HepG2 (cell line): ENCODE results near the gene MBTD1.

Source experiments
- ATF2 ChIP-seq: sonication (generic); formaldehyde crosslinking; IDR thresholded peaks from 2 replicates; pipeline ENCODE4 v1.4.0; 2020; ENCODE audit warnings: missing genetic modification reagents
- ATF4 ChIP-seq, 2 experiments: fragments of 450-650 bp in 1 of 2; sonication (generic) in 1 of 2; formaldehyde crosslinking; IDR thresholded peaks; 2 replicates each; pipeline versions ENCODE4 v1.5.0 to v1.8.0; 2020 to 2022; ENCODE audit warnings: mild to moderate bottlenecking in 1 of 2, missing genetic modification reagents in 1 of 2
- CTCF ChIP-seq: sonication (generic); formaldehyde crosslinking; IDR thresholded peaks from 2 replicates; pipeline ENCODE4 v1.5.0; 2020; ENCODE audit warnings: mild to moderate bottlenecking, missing genetic modification reagents, moderate library complexity
- FOXP1 ChIP-seq, 2 experiments: fragments of 450-650 bp in 1 of 2; IDR thresholded peaks; 2 replicates each; pipeline ENCODE4 v1.6.1; 2017 to 2018; ENCODE audit warnings: antibody characterized with exemption in 1 of 2
- JUN ChIP-seq: sonication (generic); formaldehyde crosslinking; IDR thresholded peaks from 2 replicates; pipeline ENCODE4 v1.4.0; 2020; ENCODE audit warnings: mild to moderate bottlenecking, missing genetic modification reagents
- NFYB ChIP-seq: sonication (generic); formaldehyde crosslinking; IDR thresholded peaks from 2 replicates; pipeline ENCODE4 v1.4.0; 2020; ENCODE audit warnings: missing genetic modification reagents
- NR2C2 ChIP-seq: sonication (generic); formaldehyde crosslinking; IDR thresholded peaks from 2 replicates; pipeline ENCODE4 v1.4.0; 2020; ENCODE audit warnings: missing genetic modification reagents, mild to moderate bottlenecking, moderate library complexity, borderline replicate concordance
- PBX3 ChIP-seq: sonication (generic); formaldehyde crosslinking; IDR thresholded peaks from 2 replicates; pipeline ENCODE4 v1.8.1; 2023; ENCODE audit warnings: missing genetic modification reagents, inconsistent platforms, borderline replicate concordance
- PRDM10 ChIP-seq: sonication (generic); formaldehyde crosslinking; IDR thresholded peaks from 2 replicates; pipeline ENCODE4 v1.4.0; 2020; ENCODE audit warnings: low read depth, missing genetic modification reagents
- REST ChIP-seq, 2 experiments: IDR thresholded peaks; 2 replicates each; pipeline ENCODE4 v1.6.1; 2011 to 2012; ENCODE audit warnings: low read length in 2 of 2, borderline replicate concordance in 1 of 2, low read depth in 1 of 2, mild to moderate bottlenecking in 1 of 2, moderate library complexity in 1 of 2
- TERF1 ChIP-seq: sonication (generic); formaldehyde crosslinking; IDR thresholded peaks from 2 replicates; pipeline ENCODE4 v1.8.0; 2022; ENCODE audit warnings: mild to moderate bottlenecking, missing genetic modification reagents, moderate library complexity
- ZBTB7A ChIP-seq: sonication (generic); formaldehyde crosslinking; IDR thresholded peaks from 2 replicates; pipeline ENCODE4 v1.8.0; 2022; ENCODE audit warnings: mild to moderate bottlenecking, missing genetic modification reagents
- ZMAT5 ChIP-seq: sonication (generic); formaldehyde crosslinking; IDR thresholded peaks from 2 replicates; pipeline ENCODE4 v1.5.0; 2020; ENCODE audit warnings: mild to moderate bottlenecking, low read depth, missing genetic modification reagents, borderline replicate concordance
- ZZZ3 ChIP-seq: sonication (generic); formaldehyde crosslinking; IDR thresholded peaks from 2 replicates; pipeline ENCODE4 v1.4.0; 2020; ENCODE audit warnings: missing genetic modification reagents, mild to moderate bottlenecking, borderline replicate concordance

- TF ChIP-seq PBX3 (CRISPR knock-in tag) (no peak), CTCF (CRISPR knock-in tag) (no peak), ATF4 (CRISPR knock-in tag; IDR thresholded peaks at IDR 0.05) (no peak), ZBTB7A (CRISPR knock-in tag) (no peak), JUN (CRISPR knock-in tag) (no peak), ATF2 (CRISPR knock-in tag) (no peak), ZMAT5 (CRISPR knock-in tag) (no peak), REST (IDR thresholded peaks at IDR 0.05; ENCODE audit: borderline replicate concordance in 1 of 2, low read depth in 1 of 2, low read length in 2 of 2) (no peak), NR2C2 (CRISPR knock-in tag) (no peak), PRDM10 (CRISPR knock-in tag) (no peak), NFYB (CRISPR knock-in tag) (no peak), ZZZ3 (CRISPR knock-in tag) (no peak), FOXP1 (IDR thresholded peaks at IDR 0.05) (no peak), FOXP1 (CRISPR knock-in tag; IDR thresholded peaks at IDR 0.05) (no peak), TERF1 (no peak)
Measured at GRCh38 chr17:51251010-51251409, 8.8 kb downstream of the MBTD1 start.
